ENCODE results near the gene PTMS. TPM values are rescaled to one million over a fixed set of nuclear protein-coding genes. Genes with fewer than 3 reads are reported as not detected.

PTMS gene
- total and polyA plus RNA-seq, 2 of the 13 experiments (the other 11 are each of a cell fraction or from before 2014, with no cell fraction given): 40.5 to 82.4 TPM

DNA sequence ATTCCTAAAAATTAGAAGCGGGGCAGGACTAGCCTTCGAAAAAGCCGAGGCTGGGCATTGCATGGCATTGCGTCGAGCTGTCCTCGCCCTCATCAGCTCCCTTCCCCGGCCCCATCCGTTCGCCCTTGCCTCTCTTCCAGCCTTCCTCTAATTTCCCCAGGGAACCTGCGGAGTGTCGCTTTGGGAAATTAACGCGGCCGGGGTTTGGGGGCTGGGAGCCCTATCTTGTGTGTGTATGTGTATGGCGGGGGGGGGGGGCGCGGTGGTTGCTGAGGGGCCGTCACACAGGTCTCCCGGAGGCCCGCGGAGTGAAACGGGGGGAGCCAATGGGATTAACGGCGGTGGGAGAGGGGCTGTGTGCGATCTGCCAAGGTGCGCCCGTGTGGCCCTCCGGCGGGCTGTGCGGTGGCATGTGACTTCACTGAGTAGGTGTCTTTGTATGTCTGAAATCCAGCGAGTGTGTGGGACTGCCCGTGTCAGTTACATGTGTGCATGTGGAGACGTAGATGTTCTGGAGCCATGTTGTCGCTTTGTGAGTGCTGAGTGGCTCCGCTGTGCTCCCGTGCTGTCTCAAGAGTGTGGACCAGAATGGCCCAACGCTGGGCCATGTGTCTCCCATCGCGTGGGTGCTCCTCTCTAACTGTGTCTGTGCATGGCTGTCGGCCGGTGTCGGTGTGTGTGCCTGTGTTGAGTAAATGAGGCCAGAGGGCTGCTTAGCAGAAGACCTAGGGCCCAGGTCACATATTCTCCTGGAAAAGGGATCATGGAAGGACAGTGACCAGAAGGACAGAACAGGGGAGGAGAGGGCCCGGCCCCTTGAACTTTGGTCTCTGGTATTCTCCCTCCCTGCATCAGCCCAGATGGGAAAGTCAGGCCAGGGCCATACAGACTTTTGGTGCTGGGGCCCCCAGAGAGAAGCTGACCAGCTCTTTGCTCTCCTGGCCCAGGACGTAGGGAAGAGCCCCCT, 1.5 kb downstream of the PTMS start (continued):
- peak; percentile 86 for TF ChIP-seq AGO2 (optimal IDR thresholded peaks at IDR 0.05; ENCODE audit: low read depth, low read length)
- TF ChIP-seq TSC22D2 (CRISPR knock-in tag; IDR thresholded peaks at IDR 0.05; ENCODE audit: borderline replicate concordance): no peak
- peak; percentile 33; the same call in 1 of the 2 replicates for TF ChIP-seq HNRNPL (IDR thresholded peaks at IDR 0.05; ENCODE audit: low read depth, low read length)
- no peak for TF ChIP-seq ZNF136 (CRISPR knock-in tag; IDR thresholded peaks at IDR 0.05; ENCODE audit: low read depth)
- TF ChIP-seq ARHGAP35 (CRISPR knock-in tag; IDR thresholded peaks at IDR 0.05; ENCODE audit: borderline replicate concordance): no peak
- no peak for TF ChIP-seq GMEB2 (CRISPR knock-in tag; IDR thresholded peaks at IDR 0.05; ENCODE audit: low read depth)
- no peak for TF ChIP-seq PRPF4 (IDR thresholded peaks at IDR 0.05; ENCODE audit: low read depth, low read length, poor library complexity, severe bottlenecking)
- no peak; the same call in 1 of the 2 replicates for TF ChIP-seq ZNF790 (CRISPR knock-in tag; IDR thresholded peaks at IDR 0.05; ENCODE audit: borderline replicate concordance)
- peak; percentile 78; the same call in 1 of the 2 replicates for TF ChIP-seq GTF3A (CRISPR knock-in tag; conservative IDR thresholded peaks at IDR 0.05)
- TF ChIP-seq SATB2 (CRISPR knock-in tag; IDR thresholded peaks at IDR 0.05): no peak
- no peak for TF ChIP-seq ZNF614 (CRISPR knock-in tag; IDR thresholded peaks at IDR 0.05; ENCODE audit: borderline replicate concordance)
- TF ChIP-seq FOXA1 (IDR thresholded peaks at IDR 0.05): no peak
- TF ChIP-seq FOXA1 (CRISPR knock-in tag; IDR thresholded peaks at IDR 0.05): no peak
- TF ChIP-seq ZNF841 (CRISPR knock-in tag; IDR thresholded peaks at IDR 0.05; ENCODE audit: borderline replicate concordance): no peak
- no peak for TF ChIP-seq ZNF224 (CRISPR knock-in tag; IDR thresholded peaks at IDR 0.05)
- TF ChIP-seq NFIB (CRISPR knock-in tag; IDR thresholded peaks at IDR 0.05; ENCODE audit: borderline replicate concordance): no peak
- TF ChIP-seq TIGD3 (CRISPR knock-in tag; IDR thresholded peaks at IDR 0.05; ENCODE audit: borderline replicate concordance): peak; percentile 44; the same call in 1 of the 2 replicates
- TF ChIP-seq ZNF589 (CRISPR knock-in tag; conservative IDR thresholded peaks at IDR 0.05): no peak
- TF ChIP-seq HMGA1 (CRISPR knock-in tag; conservative IDR thresholded peaks at IDR 0.05): no peak
- no peak for TF ChIP-seq ZSCAN30 (CRISPR knock-in tag; IDR thresholded peaks at IDR 0.05)
- 0 out of 2 replicates have a peak, but pooled peaks have one; percentile 31 for TF ChIP-seq MEIS1 (CRISPR knock-in tag; IDR thresholded peaks at IDR 0.05; ENCODE audit: borderline replicate concordance)
- TF ChIP-seq, protein P1, sequence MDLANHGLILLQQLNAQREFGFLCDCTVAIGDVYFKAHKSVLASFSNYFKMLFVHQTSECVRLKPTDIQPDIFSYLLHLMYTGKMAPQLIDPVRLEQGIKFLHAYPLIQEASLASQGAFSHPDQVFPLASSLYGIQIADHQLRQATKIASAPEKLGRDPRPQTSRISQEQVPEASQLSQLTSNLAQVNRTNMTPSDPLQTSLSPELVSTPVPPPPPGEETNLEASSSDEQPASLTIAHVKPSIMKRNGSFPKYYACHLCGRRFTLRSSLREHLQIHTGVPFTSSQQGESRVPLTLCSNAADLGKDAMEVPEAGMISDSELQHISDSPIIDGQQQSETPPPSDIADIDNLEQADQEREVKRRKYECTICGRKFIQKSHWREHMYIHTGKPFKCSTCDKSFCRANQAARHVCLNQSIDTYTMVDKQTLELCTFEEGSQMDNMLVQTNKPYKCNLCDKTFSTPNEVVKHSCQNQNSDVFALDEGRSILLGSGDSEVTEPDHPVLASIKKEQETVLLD (CRISPR knock-in tag; IDR thresholded peaks at IDR 0.05; ENCODE audit: low read depth): no peak
- 0 out of 2 replicates have a peak, but pooled peaks have one; percentile 51 for TF ChIP-seq ZNF350 (CRISPR knock-in tag; IDR thresholded peaks at IDR 0.05; ENCODE audit: borderline replicate concordance, low read depth)

Data from HepG2 (cell line).